Mesendoderm (in vitro differentiated cells): ENCODE measurements around the gene CNP.

Experiments
- DNase-seq: peaks from one replicate; pipeline ENCODE4 v3.0.0; 2013
- H2AK5ac ChIP-seq: 2 replicates; pipeline ENCODE4 v1.6.1; 2013; ENCODE audit warnings: low read length, inconsistent platforms
- H2BK120ac ChIP-seq: 2 replicates; pipeline ENCODE4 v1.6.1; 2013; ENCODE audit warnings: low read depth, mild to moderate bottlenecking, low read length, moderate library complexity, mixed read lengths
- H2BK15ac ChIP-seq: replicated peaks from 2 replicates; pipeline ENCODE4 v1.6.1; 2013; ENCODE audit warnings: low read depth, mild to moderate bottlenecking, moderate library complexity
- H2BK5ac ChIP-seq: 2 replicates; pipeline ENCODE4 v1.6.1; 2013; ENCODE audit warnings: low read length, inconsistent platforms
- H3K18ac ChIP-seq: 2 replicates; pipeline ENCODE4 v1.6.1; 2013; ENCODE audit warnings: mild to moderate bottlenecking, low read length, mixed read lengths
- H3K23ac ChIP-seq: one replicate; pipeline ENCODE4 v1.6.1; 2013; ENCODE audit warnings: low read length
- H3K27ac ChIP-seq: 2 replicates; pipeline ENCODE4 v1.5.1; 2013; ENCODE audit warnings: low read depth, mild to moderate bottlenecking, inconsistent platforms, low read length, moderate library complexity
- H3K27me3 ChIP-seq: 2 replicates; pipeline ENCODE4 v1.6.1; 2013; ENCODE audit warnings: low read length, control low read depth, mild to moderate bottlenecking, inconsistent platforms; ENCODE audit not compliant: insufficient read depth, poor library complexity
- H3K36me3 ChIP-seq: 2 replicates; pipeline ENCODE4 v1.6.1; 2013; ENCODE audit warnings: low read length, inconsistent platforms; ENCODE audit not compliant: control insufficient read depth, insufficient read depth
- H3K4ac ChIP-seq: one replicate; pipeline ENCODE4 v1.6.1; 2013; ENCODE audit warnings: low read depth, mild to moderate bottlenecking, low read length, moderate library complexity
- H3K4me1 ChIP-seq: 2 replicates; pipeline ENCODE4 v1.6.1; 2013; ENCODE audit warnings: low read depth, low read length, inconsistent platforms; ENCODE audit not compliant: control insufficient read depth
- H3K4me2 ChIP-seq: 2 replicates; pipeline ENCODE4 v1.6.1; 2013; ENCODE audit warnings: low read length
- H3K4me3 ChIP-seq: 2 replicates; pipeline ENCODE4 v1.5.1; 2013; ENCODE audit warnings: mild to moderate bottlenecking, low read length
- H3K56ac ChIP-seq: one replicate; pipeline ENCODE4 v1.6.1; 2013; ENCODE audit warnings: low read length
- H3K79me1 ChIP-seq: 2 replicates; pipeline ENCODE4 v1.6.1; 2013; ENCODE audit warnings: low read length, inconsistent platforms
- H3K79me2 ChIP-seq: 2 replicates; pipeline ENCODE4 v1.6.1; 2013; ENCODE audit warnings: mild to moderate bottlenecking, low read length; ENCODE audit not compliant: control insufficient read depth, insufficient read depth
- H3K9ac ChIP-seq: 2 replicates; pipeline ENCODE4 v1.6.1; 2013; ENCODE audit warnings: low read length, inconsistent platforms
- H4K5ac ChIP-seq: one replicate; pipeline ENCODE4 v1.6.1; 2013; ENCODE audit warnings: low read length
- H4K8ac ChIP-seq: one replicate; pipeline ENCODE4 v1.6.1; 2013; ENCODE audit warnings: low read depth, mild to moderate bottlenecking, control low read depth, low read length, moderate library complexity
- WGBS: extraction: QIAGEN DNeasy Blood & Tissue Kit; methylation state at CpG from one replicate; pipeline ENCODE4 v1.1.7; 2013; ENCODE audit warnings: low lambda C conversion rate, missing lambda C conversion rate; ENCODE audit not compliant: insufficient coverage; ENCODE audit errors: extremely low coverage; 5-methylcytosine and 5-hydroxymethylcytosine counted together

CNP gene

DNA sequence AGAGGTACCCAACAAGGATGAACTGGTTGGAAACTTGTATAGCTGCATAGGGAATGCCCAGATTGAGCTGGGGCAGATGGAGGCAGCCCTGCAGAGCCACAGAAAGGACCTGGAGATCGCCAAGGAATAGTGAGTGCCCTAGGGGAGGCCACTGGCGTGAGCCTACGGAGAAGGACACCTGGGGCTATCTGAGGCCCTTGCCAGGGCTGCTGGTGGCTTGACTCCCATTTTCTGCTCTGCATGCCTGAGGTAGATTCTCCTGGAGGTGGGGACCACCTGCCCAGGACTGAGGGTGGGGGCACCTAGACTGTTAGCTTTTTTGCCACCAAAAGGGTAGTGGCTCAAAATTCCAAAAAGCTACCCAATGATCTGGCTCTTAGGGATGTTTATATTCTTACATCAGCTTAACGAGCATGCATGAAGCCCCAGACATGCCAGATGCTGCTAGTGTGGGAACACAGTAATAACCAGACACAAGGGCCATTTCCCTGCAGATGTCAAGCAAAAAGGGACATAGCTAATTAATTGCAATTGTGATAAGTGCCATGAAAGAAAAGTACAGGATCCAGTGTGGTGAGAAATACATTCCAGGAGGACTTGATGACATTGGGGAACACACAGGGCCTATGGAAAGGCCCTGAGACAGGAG, 27.4 kb upstream of the CNP start:
- Histone ChIP-seq H3K9ac (no peak overlapping the region), H3K79me2 (no peaks in the 10 kb centered on the region), H3K56ac (no peak overlapping the region), H2BK15ac (no peak overlapping the region), H3K4me2 (no peak overlapping the region), H3K27me3 (no peaks in the 10 kb centered on the region), H3K23ac (no peak overlapping the region), H3K4me3 (no peak overlapping the region), H2BK5ac (no peak overlapping the region), H3K4ac (no peak overlapping the region), H3K79me1 (no peaks in the 10 kb centered on the region), H3K18ac (no peak overlapping the region), H3K36me3 (no peaks in the 10 kb centered on the region), H4K5ac (no peak overlapping the region), H2AK5ac (no peak overlapping the region), H4K8ac (no peak overlapping the region), H3K4me1 (no peaks in the 10 kb centered on the region), H3K27ac (no peak overlapping the region), H2BK120ac (no peak overlapping the region)
- DNase-seq, result no peak
- no CpG with 5 or more reads among the region's 4 CpGs for WGBS

DNA sequence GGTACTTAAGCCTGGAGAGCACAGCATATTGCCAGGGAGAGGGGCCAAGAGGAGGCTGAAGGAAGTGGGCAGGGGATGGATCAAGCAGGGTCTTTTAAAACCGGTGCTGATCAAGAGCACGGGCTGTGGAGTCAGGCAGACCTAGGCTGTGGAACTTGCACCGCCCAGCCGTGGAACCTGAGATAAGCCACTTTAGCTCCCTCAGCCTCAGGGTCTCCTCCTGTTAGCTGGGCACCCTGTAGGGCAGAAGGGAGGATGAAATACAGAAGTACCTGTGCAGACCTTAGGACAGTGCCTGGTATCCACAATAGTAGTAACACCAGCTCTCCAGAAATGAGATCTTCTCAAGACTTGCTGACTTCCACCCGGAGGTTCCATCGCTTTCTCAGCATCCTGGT, 26.9 kb upstream of the CNP start:
- Histone ChIP-seq H3K79me1 (no peaks in the 10 kb centered on the region), H2BK15ac (no peak overlapping the region), H2AK5ac (no peak overlapping the region), H3K18ac (no peak overlapping the region), H3K56ac (no peak overlapping the region), H3K79me2 (no peaks in the 10 kb centered on the region), H4K8ac (no peak overlapping the region), H3K4me3 (no peak overlapping the region), H2BK120ac (no peak overlapping the region), H3K9ac (no peak overlapping the region), H3K36me3 (no peaks in the 10 kb centered on the region), H4K5ac (no peak overlapping the region), H3K4me1 (no peaks in the 10 kb centered on the region), H3K4ac (no peak overlapping the region), H3K23ac (no peak overlapping the region), H3K4me2 (no peak overlapping the region), H3K27ac (no peak overlapping the region), H2BK5ac (no peak overlapping the region), H3K27me3 (no peaks in the 10 kb centered on the region)
- DNase-seq, result no peak
- no CpG with 5 or more reads among the region's 6 CpGs for WGBS

DNA sequence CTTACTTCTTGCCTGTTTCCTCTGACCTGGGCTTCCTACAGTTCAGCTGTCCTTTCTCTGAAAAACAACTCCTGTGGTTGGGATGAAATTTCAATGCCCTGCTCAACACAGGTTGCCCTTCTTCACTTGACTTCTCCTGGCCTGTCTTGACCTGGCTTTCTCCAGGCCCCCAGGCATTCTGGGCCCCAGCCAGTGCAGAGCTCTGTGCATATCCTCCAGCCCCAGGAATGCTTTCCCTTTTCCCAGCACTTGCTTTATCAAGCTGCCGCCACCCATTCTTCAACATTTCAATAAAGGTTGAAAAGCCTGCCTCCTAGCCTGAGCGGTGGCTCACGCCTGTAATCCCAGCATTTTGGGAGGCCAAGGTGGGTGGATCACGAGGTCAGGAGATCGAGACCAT, 25.4 kb upstream of the CNP start:
- H4K5ac ChIP-seq, result no peak overlapping the region
- H2BK120ac ChIP-seq, result no peak overlapping the region
- H3K4me3 ChIP-seq, result no peak overlapping the region
- no peaks in the 10 kb centered on the region for H3K79me1 ChIP-seq
- H3K56ac ChIP-seq, result no peak overlapping the region
- H2BK15ac ChIP-seq, result no peak overlapping the region
- H3K4me1 ChIP-seq, result no peaks in the 10 kb centered on the region
- no peak overlapping the region for H2AK5ac ChIP-seq
- no peaks in the 10 kb centered on the region for H3K36me3 ChIP-seq
- no peak overlapping the region for H3K23ac ChIP-seq
- H3K79me2 ChIP-seq, result no peaks in the 10 kb centered on the region
- H3K4me2 ChIP-seq, result no peak overlapping the region
- DNase-seq, result no peak
- H2BK5ac ChIP-seq, result no peak overlapping the region
- no peak overlapping the region for H3K18ac ChIP-seq
- WGBS, result no CpG with 5 or more reads among the region's 5 CpGs
- H3K27me3 ChIP-seq, result no peaks in the 10 kb centered on the region
- no peak overlapping the region for H3K27ac ChIP-seq
- H4K8ac ChIP-seq, result no peak overlapping the region
- no peak overlapping the region for H3K9ac ChIP-seq
- no peak overlapping the region for H3K4ac ChIP-seq

DNA sequence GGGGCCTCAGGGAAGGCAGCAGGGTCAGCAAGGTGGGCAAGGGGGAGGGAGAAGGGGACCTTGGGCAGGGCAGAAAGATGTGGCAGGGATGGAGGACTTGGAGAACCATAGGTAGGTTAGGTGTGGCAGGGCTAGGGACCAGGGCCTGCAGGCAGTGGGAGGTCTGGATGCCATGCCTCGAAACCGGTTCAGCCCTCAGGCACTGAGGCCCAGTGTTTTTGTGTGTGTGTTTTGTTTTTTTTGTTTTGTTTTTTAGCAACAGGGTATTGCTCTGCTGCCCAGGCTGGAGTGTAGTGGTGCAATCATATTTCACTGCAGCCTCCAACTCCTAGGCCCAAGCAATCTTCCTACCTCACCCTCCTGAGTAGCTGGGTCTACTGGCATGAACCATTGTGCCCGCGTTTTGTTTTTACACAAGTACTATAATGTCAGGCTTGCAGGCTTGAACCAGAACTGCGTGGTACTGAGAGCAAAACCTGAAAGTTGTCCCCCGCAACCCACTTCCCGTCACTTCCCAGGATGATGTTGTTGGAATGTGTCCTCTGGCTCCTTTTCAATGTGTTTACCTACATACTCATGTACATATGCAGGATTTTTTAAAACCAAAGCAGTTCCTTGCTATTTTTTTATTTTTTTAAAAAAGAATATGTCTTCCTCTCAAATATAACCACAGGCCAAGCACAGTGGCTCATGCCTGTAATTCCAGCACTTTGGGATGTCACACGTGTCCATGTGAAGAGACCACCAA, 23.8 kb upstream of the CNP start:
- Histone ChIP-seq H4K5ac (no peak overlapping the region), H2BK120ac (no peak overlapping the region), H3K36me3 (no peaks in the 10 kb centered on the region), H3K18ac (no peak overlapping the region), H3K4me2 (no peak overlapping the region), H3K27me3 (no peaks in the 10 kb centered on the region), H2BK15ac (no peak overlapping the region), H3K79me1 (no peaks in the 10 kb centered on the region), H3K79me2 (no peaks in the 10 kb centered on the region), H3K4me1 (no peaks in the 10 kb centered on the region), H2AK5ac (no peak overlapping the region), H3K27ac (no peak overlapping the region), H3K9ac (no peak overlapping the region), H3K56ac (no peak overlapping the region), H2BK5ac (no peak overlapping the region), H3K4ac (no peak overlapping the region), H3K4me3 (no peak overlapping the region), H4K8ac (no peak overlapping the region), H3K23ac (no peak overlapping the region)
- no CpG with 5 or more reads among the region's 8 CpGs for WGBS
- no peak for DNase-seq

GRCh38 chr17:41943492-41943891, 23.1 kb upstream of the CNP start:
- H3K79me2 ChIP-seq, result no peaks in the 10 kb centered on the region
- no peaks in the 10 kb centered on the region for H3K36me3 ChIP-seq
- H2AK5ac ChIP-seq, result no peak overlapping the region
- no peaks in the 10 kb centered on the region for H3K27me3 ChIP-seq
- no peak overlapping the region for H4K8ac ChIP-seq
- no peak for DNase-seq
- H3K4me2 ChIP-seq, result no peak overlapping the region
- no peak overlapping the region for H3K4ac ChIP-seq
- no peak overlapping the region for H2BK120ac ChIP-seq
- no peak overlapping the region for H3K27ac ChIP-seq
- no peak overlapping the region for H2BK15ac ChIP-seq
- H3K9ac ChIP-seq, result no peak overlapping the region
- no peak overlapping the region for H3K56ac ChIP-seq
- no peaks in the 10 kb centered on the region for H3K4me1 ChIP-seq
- H3K23ac ChIP-seq, result no peak overlapping the region
- H3K18ac ChIP-seq, result no peak overlapping the region
- H3K4me3 ChIP-seq, result no peak overlapping the region
- H3K79me1 ChIP-seq, result no peaks in the 10 kb centered on the region
- no CpG with 5 or more reads among the region's 3 CpGs for WGBS
- H2BK5ac ChIP-seq, result no peak overlapping the region
- no peak overlapping the region for H4K5ac ChIP-seq

DNA sequence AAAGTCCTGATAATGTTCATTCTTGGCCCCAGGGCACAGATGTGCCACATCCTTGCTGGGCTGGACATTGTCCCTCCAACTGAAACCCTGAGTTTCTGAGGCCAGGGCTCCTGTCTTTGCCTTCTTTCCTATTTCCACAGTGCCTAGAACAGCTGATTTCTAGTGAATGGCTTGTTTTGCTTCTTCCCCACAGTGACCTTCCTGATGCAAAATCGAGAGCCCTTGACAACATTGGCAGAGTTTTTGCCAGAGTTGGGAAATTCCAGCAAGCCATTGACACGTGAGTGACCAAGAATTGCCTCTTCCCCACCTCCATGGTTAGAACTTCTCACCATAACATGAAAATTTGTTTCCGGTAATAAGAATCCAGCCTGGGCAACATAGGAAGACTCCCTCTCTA, 21.7 kb upstream of the CNP start:
- no peak overlapping the region for H4K8ac ChIP-seq
- no peak overlapping the region for H3K56ac ChIP-seq
- H2BK120ac ChIP-seq, result no peak overlapping the region
- H3K18ac ChIP-seq, result no peak overlapping the region
- H2BK15ac ChIP-seq, result no peak overlapping the region
- H3K9ac ChIP-seq, result no peak overlapping the region
- no peak for DNase-seq
- H3K27me3 ChIP-seq, result no peaks in the 10 kb centered on the region
- no peak overlapping the region for H4K5ac ChIP-seq
- H2BK5ac ChIP-seq, result no peak overlapping the region
- H3K79me2 ChIP-seq, result no peaks in the 10 kb centered on the region
- H3K4me3 ChIP-seq, result no peak overlapping the region
- H3K79me1 ChIP-seq, result no peaks in the 10 kb centered on the region
- H3K4ac ChIP-seq, result no peak overlapping the region
- H3K4me2 ChIP-seq, result no peak overlapping the region
- no peaks in the 10 kb centered on the region for H3K36me3 ChIP-seq
- H2AK5ac ChIP-seq, result no peak overlapping the region
- no peaks in the 10 kb centered on the region for H3K4me1 ChIP-seq
- no peak overlapping the region for H3K27ac ChIP-seq
- H3K23ac ChIP-seq, result no peak overlapping the region
- no CpG with 5 or more reads among the region's 3 CpGs for WGBS
